H1 (cell line): Measurements from ENCODE around the gene RRAS2. TPM values are rescaled to one million over a fixed set of nuclear protein-coding genes. Genes with fewer than 3 reads are reported as not detected.
A peak's percentile ranks its signal among the peaks of the same experiment; 100 is the strongest.

Source experiments
- CTCF ChIA-PET: fragments of 300-600 bp; sonication (Branson Sonifier 250); formaldehyde crosslinking; loops from one replicate; lab custom pipeline; 2021; ENCODE audit not compliant: partially characterized antibody; lab: Charles Lee
- POLR2A ChIA-PET: fragments of 300-600 bp; sonication (Branson Sonifier 250); formaldehyde crosslinking; loops from one replicate; lab custom pipeline; 2021; ENCODE audit warnings: inconsistent platforms; ENCODE audit not compliant: partially characterized antibody; lab: Charles Lee
- DNase-seq, 2 experiments: peaks; one replicate each; pipeline versions ENCODE4 v3.0.0 to v3.0.0-alpha.2; 2010 to 2022; ENCODE audit warnings: low spot score in 2 of 2, low read depth in 1 of 2, mixed read lengths in 1 of 2
- FAIRE-seq: peaks from 2 replicates; lab custom pipeline; 2011; peaks lifted over from hg19 to GRCh38; lab: Jason Lieb, UNC
- H2AFZ ChIP-seq: 2 replicates; pipeline ENCODE4 v1.8.1; 2012; ENCODE audit warnings: low read length, inconsistent platforms
- H2AK5ac ChIP-seq: 2 replicates; pipeline ENCODE4 v1.6.1; 2013; ENCODE audit warnings: low read depth, low read length
- H2BK120ac ChIP-seq: replicated peaks from 2 replicates; pipeline ENCODE3; 2013; ENCODE audit warnings: low read depth, low read length, inconsistent platforms
- H2BK12ac ChIP-seq: 2 replicates; pipeline ENCODE4 v1.6.1; 2013; ENCODE audit warnings: low read depth, low read length
- H2BK15ac ChIP-seq: 2 replicates; pipeline ENCODE4 v1.6.1; 2013; ENCODE audit warnings: low read length
- H2BK20ac ChIP-seq: 2 replicates; pipeline ENCODE4 v1.6.1; 2013; ENCODE audit warnings: low read length
- H2BK5ac ChIP-seq: 2 replicates; pipeline ENCODE4 v1.6.1; 2013; ENCODE audit warnings: low read depth, low read length
- H3K14ac ChIP-seq: 2 replicates; pipeline ENCODE4 v1.6.1; 2013; ENCODE audit warnings: inconsistent platforms; ENCODE audit not compliant: insufficient read length
- H3K18ac ChIP-seq: 2 replicates; pipeline ENCODE4 v1.6.1; 2013; ENCODE audit warnings: low read length; ENCODE audit errors: extremely low read depth
- H3K23ac ChIP-seq: 2 replicates; pipeline ENCODE4 v1.6.1; 2013; ENCODE audit warnings: inconsistent platforms; ENCODE audit not compliant: insufficient read length
- H3K23me2 ChIP-seq: 2 replicates; pipeline ENCODE4 v1.6.1; 2013; ENCODE audit warnings: low read depth, low read length
- H3K27ac ChIP-seq: 2 replicates; pipeline ENCODE4 v1.6.1; 2011; ENCODE audit warnings: low read depth, low read length, inconsistent platforms
- H3K27me3 ChIP-seq, 4 experiments: replicated peaks in 1 of 4; 1 replicate in 1 of 4; 2 replicates in 3 of 4; pipeline versions ENCODE4 v1.6.1 to v1.8.1; 2011 to 2013; ENCODE audit warnings: low read length in 3 of 4, mild to moderate bottlenecking in 3 of 4, inconsistent platforms in 2 of 4, mixed read lengths in 2 of 4, moderate library complexity in 1 of 4; ENCODE audit not compliant: control insufficient read depth in 3 of 4, insufficient read depth in 3 of 4; ENCODE audit errors: extremely low read depth in 1 of 4
- H3K36me3 ChIP-seq, 4 experiments: 2 replicates each; pipeline versions ENCODE4 v1.6.1 to v1.8.1; 2011 to 2013; ENCODE audit warnings: mild to moderate bottlenecking in 4 of 4, low read length in 3 of 4, moderate library complexity in 2 of 4, control low read depth in 1 of 4, inconsistent platforms in 1 of 4; ENCODE audit not compliant: insufficient read depth in 4 of 4, control insufficient read depth in 2 of 4
- H3K4ac ChIP-seq: replicated peaks from 2 replicates; pipeline ENCODE3; 2013; ENCODE audit warnings: low read length, low read depth, mixed read lengths, inconsistent platforms; ENCODE audit not compliant: insufficient read length
- H3K4me1 ChIP-seq, 4 experiments: replicated peaks in 1 of 4; 1 replicate in 1 of 4; 2 replicates in 3 of 4; pipeline versions ENCODE4 v1.6.1 to v1.8.1; 2011 to 2013; ENCODE audit warnings: low read length in 3 of 4, inconsistent platforms in 2 of 4, mixed read lengths in 1 of 4; ENCODE audit not compliant: insufficient read depth in 4 of 4, control insufficient read depth in 3 of 4
- H3K4me2 ChIP-seq, 2 experiments: 2 replicates each; pipeline versions ENCODE4 v1.6.1 to v1.8.1; 2011 to 2013; ENCODE audit warnings: low read depth in 2 of 2, low read length in 2 of 2, control low read depth in 1 of 2, inconsistent platforms in 1 of 2, mild to moderate bottlenecking in 1 of 2; ENCODE audit not compliant: insufficient read depth in 1 of 2
- H3K4me3 ChIP-seq, 4 experiments: fragments of 200-600, 300-600 bp in 1 of 4; sonication (generic), shearing (Covaris generic), sonication (Bioruptor Twin) in 1 of 4; 2 replicates each; pipeline versions ENCODE4 v1.5.1 to v1.8.1; 2011 to 2016; ENCODE audit warnings: low read length in 4 of 4, low read depth in 3 of 4, control low read depth in 2 of 4, inconsistent platforms in 2 of 4, mild to moderate bottlenecking in 2 of 4, mixed read lengths in 1 of 4, moderate library complexity in 1 of 4; ENCODE audit not compliant: insufficient read depth in 2 of 4; ENCODE audit errors: extremely low read depth in 1 of 4
- H3K56ac ChIP-seq: replicated peaks from 2 replicates; pipeline ENCODE3; 2013; ENCODE audit warnings: low read depth, mild to moderate bottlenecking, mixed read lengths, low read length, inconsistent platforms; ENCODE audit not compliant: insufficient read length
- H3K79me1 ChIP-seq: 2 replicates; pipeline ENCODE4 v1.6.1; 2013; ENCODE audit warnings: low read depth, low read length, control low read depth
- H3K79me2 ChIP-seq, 2 experiments: 2 replicates each; pipeline versions ENCODE4 v1.6.1 to v1.8.1; 2012 to 2013; ENCODE audit warnings: low read length in 2 of 2, mild to moderate bottlenecking in 2 of 2, inconsistent platforms in 1 of 2; ENCODE audit not compliant: insufficient read depth in 2 of 2, control insufficient read depth in 1 of 2
- H3K9ac ChIP-seq, 4 experiments: replicated peaks in 1 of 4; 1 replicate in 1 of 4; 2 replicates in 3 of 4; pipeline versions ENCODE4 v1.6.1 to v1.8.1; 2011 to 2013; ENCODE audit warnings: low read depth in 3 of 4, low read length in 3 of 4, control low read depth in 2 of 4, mild to moderate bottlenecking in 2 of 4, moderate library complexity in 2 of 4, inconsistent platforms in 1 of 4; ENCODE audit errors: extremely low read depth in 1 of 4
- H3K9me3 ChIP-seq, 2 experiments: 2 replicates each; pipeline versions ENCODE4 v1.6.1 to v1.8.1; 2012 to 2013; ENCODE audit warnings: mild to moderate bottlenecking in 2 of 2, moderate library complexity in 2 of 2, control low read depth in 1 of 2, inconsistent platforms in 1 of 2, low read depth in 1 of 2, low read length in 1 of 2, mixed read lengths in 1 of 2; ENCODE audit not compliant: insufficient read depth in 2 of 2
- H4K20me1 ChIP-seq, 2 experiments: replicated peaks in 1 of 2; 2 replicates each; pipeline versions ENCODE3 to v1.8.1; 2011 to 2013; ENCODE audit warnings: inconsistent platforms in 2 of 2, low read length in 2 of 2, mild to moderate bottlenecking in 1 of 2; ENCODE audit not compliant: insufficient read depth in 2 of 2, control insufficient read depth in 1 of 2
- H4K5ac ChIP-seq: 2 replicates; pipeline ENCODE4 v1.6.1; 2013; ENCODE audit warnings: low read length, low read depth, mixed read lengths, inconsistent platforms; ENCODE audit not compliant: insufficient read length
- H4K8ac ChIP-seq: 2 replicates; pipeline ENCODE4 v1.8.0; 2013; ENCODE audit warnings: mild to moderate bottlenecking, moderate library complexity, low read length, inconsistent platforms; ENCODE audit not compliant: insufficient read depth; ENCODE audit errors: extremely low read depth
- H4K91ac ChIP-seq: replicated peaks from 2 replicates; pipeline ENCODE3; 2013; ENCODE audit warnings: low read length, mixed read lengths, inconsistent platforms; ENCODE audit not compliant: insufficient read length
- ASH2L ChIP-seq: fragments of 200-600, 300-600 bp; sonication (generic); IDR thresholded peaks from one replicate; pipeline ENCODE4 v1.7.1; 2017; ENCODE audit warnings: low read length
- CBX8 ChIP-seq: fragments of 300-800, 300-1000 bp; sonication (generic); IDR thresholded peaks from 2 replicates; pipeline ENCODE4 v1.7.1; 2016; ENCODE audit warnings: low read depth, low read length, borderline replicate concordance
- GABPA ChIP-seq: IDR thresholded peaks from 2 replicates; pipeline ENCODE4 v1.6.1; 2011; ENCODE audit warnings: mild to moderate bottlenecking, low read length, moderate library complexity, borderline replicate concordance; ENCODE audit not compliant: insufficient read depth
- GTF2F1 ChIP-seq: IDR thresholded peaks from 2 replicates; pipeline ENCODE4 v1.6.1; 2012; ENCODE audit warnings: low read depth, low read length, improper control_type of control experiment, borderline replicate concordance
- JUN ChIP-seq: IDR thresholded peaks from 2 replicates; pipeline ENCODE4 v1.6.1; 2011; ENCODE audit warnings: low read depth, mild to moderate bottlenecking, improper control_type of control experiment, low read length
- KDM1A ChIP-seq: fragments of 200-600, 300-600 bp; sonication (generic); IDR thresholded peaks from 2 replicates; pipeline ENCODE4 v1.7.1; 2016; ENCODE audit warnings: mild to moderate bottlenecking, low read length, borderline replicate concordance
- KDM4A ChIP-seq: IDR thresholded peaks from one replicate; pipeline ENCODE4 v1.7.1; 2012; ENCODE audit warnings: low read depth, mild to moderate bottlenecking, moderate library complexity, low read length, inconsistent platforms; ENCODE audit not compliant: severe bottlenecking
- POLR2A ChIP-seq, 2 experiments: IDR thresholded peaks; 1 replicate in 1 of 2; 2 replicates in 1 of 2; pipeline ENCODE4 v1.6.1; 2011; ENCODE audit warnings: low read depth in 2 of 2, low read length in 2 of 2, mild to moderate bottlenecking in 2 of 2; ENCODE audit errors: control extremely low read depth in 1 of 2
- RXRA ChIP-seq: IDR thresholded peaks from 2 replicates; pipeline ENCODE4 v1.6.1; 2011; ENCODE audit warnings: low read depth, mild to moderate bottlenecking, low read length, moderate library complexity; ENCODE audit not compliant: insufficient read depth
- TAF1 ChIP-seq: IDR thresholded peaks from 2 replicates; pipeline ENCODE4 v1.6.1; 2011; ENCODE audit warnings: mild to moderate bottlenecking, low read depth, low read length
- TAF7 ChIP-seq: optimal IDR thresholded peaks from 2 replicates; pipeline ENCODE3; 2011; ENCODE audit warnings: low read depth, mild to moderate bottlenecking, inconsistent platforms, low read length, moderate library complexity, borderline replicate concordance
- WGBS, 2 experiments: shearing (Covaris generic) in 1 of 2; methylation state at CpG; one replicate each; pipeline versions ENCODE4 v1.1.6 to v1.1.7; 2013 to 2015; ENCODE audit warnings: low lambda C conversion rate in 2 of 2, mixed read lengths in 2 of 2, inconsistent platforms in 1 of 2, low coverage in 1 of 2, missing lambda C conversion rate in 1 of 2; ENCODE audit not compliant: insufficient replicate concordance in 2 of 2, insufficient coverage in 1 of 2, insufficient read length in 1 of 2; ENCODE audit errors: extremely low coverage in 1 of 2, missing lambda C conversion rate in 1 of 2; 5-methylcytosine and 5-hydroxymethylcytosine counted together
- polyA plus RNA-seq, 7 experiments: library from polyadenylated mRNA; depleted of rRNA in 3 of 7; stranded (reverse) in 5 of 7; unstranded in 2 of 7; fragments of >200 nt in 5 of 7; fragments of 200-250 nt in 2 of 7; gene quantifications; 1 replicate in 5 of 7; 2 replicates in 1 of 7; 4 replicates in 1 of 7; pipeline versions ENCODE4 v1.2.1 to v1.2.3, GENCODE V29; 2011 to 2013; ENCODE audit warnings: missing spikeins in 2 of 7, mixed read lengths in 2 of 7
- total RNA-seq: library from RNA; stranded (reverse); fragmentation: NEBNext Ultra II Directional; extraction: Animal tissue kit (Norgen Biotek cat#: 25700); gene quantifications from 2 replicates; pipeline ENCODE4 v1.2.1, GENCODE V29; 2021
- TF ChIP-seq, protein P1 (sequence below): IDR thresholded peaks from 2 replicates; pipeline ENCODE4 v1.6.1; 2012; ENCODE audit warnings: low read length, inconsistent platforms

Gene RRAS2
- total and polyA plus RNA-seq, 2 of the 8 experiments (the other 6 are each of a cell fraction or from before 2014, with no cell fraction given): 72.3 to 234 TPM

DNA sequence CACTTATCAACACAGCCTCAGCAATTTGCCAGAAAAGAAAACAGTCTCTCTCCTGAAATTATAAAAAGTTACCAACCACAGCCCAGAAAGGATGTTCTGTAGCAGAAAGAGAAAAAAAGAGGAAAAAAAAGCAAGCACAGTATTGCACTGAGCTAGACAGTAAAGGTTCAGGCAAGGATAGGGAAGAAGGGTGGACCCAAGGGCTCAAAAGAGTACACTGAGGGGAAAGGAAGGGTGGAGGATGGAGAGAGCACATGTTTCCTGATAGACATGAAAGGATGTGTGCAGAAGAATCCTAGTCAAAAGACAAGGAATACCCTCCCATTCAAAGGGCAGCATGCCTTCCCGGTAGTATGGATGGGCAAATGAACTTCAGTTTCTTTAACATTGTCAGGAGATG is 59.1 kb downstream of the RRAS2 start:
- no peak overlapping the region for H3K4me2 ChIP-seq
- POLR2A ChIA-PET: interaction anchor here (1.2 to 2.2 kb wide), 3 partner anchors 10 to 113 kb away, joined by 5 to 11 read pairs (median 7); no protein-coding TSS in a partner anchor
- TF ChIP-seq TAF7: no peak
- no peak for TF ChIP-seq GTF2F1
- TF ChIP-seq KDM1A: no peak
- no peak for TF ChIP-seq CBX8
- no peak for TF ChIP-seq GABPA
- TF ChIP-seq TAF1: no peak
- no peak for TF ChIP-seq POLR2A (IDR thresholded peaks at IDR 0.05; ENCODE audit: control extremely low read depth in 1 of 2, low read depth in 2 of 2, low read length in 2 of 2)
- no peak for TF ChIP-seq JUN
- TF ChIP-seq, protein P1, sequence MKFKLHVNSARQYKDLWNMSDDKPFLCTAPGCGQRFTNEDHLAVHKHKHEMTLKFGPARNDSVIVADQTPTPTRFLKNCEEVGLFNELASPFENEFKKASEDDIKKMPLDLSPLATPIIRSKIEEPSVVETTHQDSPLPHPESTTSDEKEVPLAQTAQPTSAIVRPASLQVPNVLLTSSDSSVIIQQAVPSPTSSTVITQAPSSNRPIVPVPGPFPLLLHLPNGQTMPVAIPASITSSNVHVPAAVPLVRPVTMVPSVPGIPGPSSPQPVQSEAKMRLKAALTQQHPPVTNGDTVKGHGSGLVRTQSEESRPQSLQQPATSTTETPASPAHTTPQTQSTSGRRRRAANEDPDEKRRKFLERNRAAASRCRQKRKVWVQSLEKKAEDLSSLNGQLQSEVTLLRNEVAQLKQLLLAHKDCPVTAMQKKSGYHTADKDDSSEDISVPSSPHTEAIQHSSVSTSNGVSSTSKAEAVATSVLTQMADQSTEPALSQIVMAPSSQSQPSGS: no peak
- no peak for TF ChIP-seq RXRA
- no peak for TF ChIP-seq KDM4A
- TF ChIP-seq ASH2L: no peak

More for the DNA sequence above, 59.1 kb downstream of the RRAS2 start:
- Histone ChIP-seq H3K9ac (0 out of 7 replicates have a peak overlapping the region, but pooled peaks of 1 of the 4 experiments have one; percentile 23), H3K23ac (no peak overlapping the region), H3K79me1 (peaks cover 9% of the 10 kb centered on the region), H2BK15ac (peak overlapping the region; percentile 82; the same call in 1 of the 2 replicates), H3K4me1 (peaks cover 0 to 27% (median 5%) of the 10 kb centered on the region in 4 experiments; a peak in 5 of 7 replicates), H3K4me3 (no peak overlapping the region), H4K91ac (no peak overlapping the region), H2BK20ac (no peak overlapping the region), H3K36me3 (peaks cover 0 to 8% (median 1%) of the 10 kb centered on the region in 4 experiments; a peak in 2 of 8 replicates), H2AFZ (no peak overlapping the region), H3K56ac (no peak overlapping the region), H2BK5ac (no peak overlapping the region), H2AK5ac (no peak overlapping the region), H3K27ac (peak overlapping the region; percentile 8; the same call in 1 of the 2 replicates), H4K5ac (no peak overlapping the region), H2BK120ac (no peak overlapping the region), H3K4ac (no peak overlapping the region), H4K8ac (no peak overlapping the region), H2BK12ac (no peak overlapping the region), H3K14ac (no peak overlapping the region), H3K18ac (no peak overlapping the region), H3K9me3 (no peaks in the 10 kb centered on the region), H3K79me2 (peaks cover 35 to 99% of the 10 kb centered on the region in 2 experiments), H3K23me2 (peaks cover 2% of the 10 kb centered on the region; the same call in 1 of the 2 replicates), H4K20me1 (peaks cover 16% of the 10 kb centered on the region in 2 experiments), H3K27me3 (no peaks in the 10 kb centered on the region)
- no peak for DNase-seq
- CTCF ChIA-PET: interaction anchor here (0.7 to 17.5 kb wide), 26 partner anchors 8 to 518 kb away, joined by 3 to 312 read pairs (median 8); no protein-coding TSS in a partner anchor
- WGBS, 2 experiments: 93% methylated on average over 1 of the region's 1 CpG; no CpG with 5 or more reads in 1 of the 2 experiments
- no peak for FAIRE-seq
